ENCODE measurements around the gene LRRD1. TPM values are rescaled to one million over a fixed set of nuclear protein-coding genes. Genes with fewer than 3 reads are reported as not detected.
A peak's percentile ranks its signal among the peaks of the same experiment; 100 is the strongest.

Gene LRRD1
- total RNA-seq, 3 donors from 2014 or later (not counting 1 experiment from before 2014, with no cell fraction given) = not detected

GRCh38 chr7:92141161-92141560 lies 37.8 kb downstream of the LRRD1 start:
- no peaks in the 10 kb centered on the region for H3K4me1 Mint-ChIP-seq
- DNase-seq (no peak), ATAC-seq (no peak)
- no peaks in the 10 kb centered on the region for H3K27me3 Mint-ChIP-seq (ENCODE audit: low read depth in 2 of 2)
- TF ChIP-seq CTCF (IDR thresholded peaks at IDR 0.05) = no peak
- Histone ChIP-seq H3K9me3 (ENCODE audit: control insufficient read depth, insufficient read depth, low read length) (no peaks in the 10 kb centered on the region), H3K27ac (ENCODE audit: low read length) (no peak overlapping the region), H3K36me3 (ENCODE audit: control insufficient read depth, insufficient read depth, low read length) (no peaks in the 10 kb centered on the region), H3K4me3 (ENCODE audit: low read length) (no peak overlapping the region), H3K4me1 (ENCODE audit: control insufficient read depth, insufficient read depth, low read length) (no peaks in the 10 kb centered on the region), H3K27me3 (ENCODE audit: control insufficient read depth, insufficient read depth, low read length) (no peaks in the 10 kb centered on the region)
- WGBS (ENCODE audit: insufficient coverage) = 86% methylated on average over 4 of the region's 7 CpGs
- intact Hi-C loops (cut with micrococcal nuclease) = no loop called here
- no peak overlapping the region for H3K4me3 Mint-ChIP-seq
- H3K27ac Mint-ChIP-seq = no peak overlapping the region
- H3K9me3 Mint-ChIP-seq = no peaks in the 10 kb centered on the region
- H3K36me3 Mint-ChIP-seq = no peaks in the 10 kb centered on the region

DNA sequence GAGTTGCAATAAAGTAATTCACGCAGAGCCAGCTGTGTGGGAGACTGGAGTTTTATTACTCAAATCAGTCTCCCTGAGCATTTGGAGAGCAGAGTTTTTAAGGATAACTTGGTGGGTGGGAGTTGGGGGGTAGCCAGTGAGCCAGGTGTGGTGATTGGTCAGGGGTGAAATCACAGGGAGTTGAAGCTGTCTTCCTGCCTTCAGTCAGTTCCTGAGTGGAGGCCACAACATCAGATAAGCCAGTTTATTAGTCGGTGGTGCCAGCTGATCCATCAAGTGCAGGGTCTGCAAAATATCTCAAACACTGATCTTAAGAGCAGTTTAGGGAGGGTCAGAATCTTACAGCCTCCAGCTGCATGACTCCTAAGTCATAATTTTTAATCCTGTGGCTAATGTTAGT lies 41.4 kb downstream of the LRRD1 start:
- 50% methylated on average over 2 of the region's 2 CpGs for WGBS (ENCODE audit: insufficient coverage)

DNA sequence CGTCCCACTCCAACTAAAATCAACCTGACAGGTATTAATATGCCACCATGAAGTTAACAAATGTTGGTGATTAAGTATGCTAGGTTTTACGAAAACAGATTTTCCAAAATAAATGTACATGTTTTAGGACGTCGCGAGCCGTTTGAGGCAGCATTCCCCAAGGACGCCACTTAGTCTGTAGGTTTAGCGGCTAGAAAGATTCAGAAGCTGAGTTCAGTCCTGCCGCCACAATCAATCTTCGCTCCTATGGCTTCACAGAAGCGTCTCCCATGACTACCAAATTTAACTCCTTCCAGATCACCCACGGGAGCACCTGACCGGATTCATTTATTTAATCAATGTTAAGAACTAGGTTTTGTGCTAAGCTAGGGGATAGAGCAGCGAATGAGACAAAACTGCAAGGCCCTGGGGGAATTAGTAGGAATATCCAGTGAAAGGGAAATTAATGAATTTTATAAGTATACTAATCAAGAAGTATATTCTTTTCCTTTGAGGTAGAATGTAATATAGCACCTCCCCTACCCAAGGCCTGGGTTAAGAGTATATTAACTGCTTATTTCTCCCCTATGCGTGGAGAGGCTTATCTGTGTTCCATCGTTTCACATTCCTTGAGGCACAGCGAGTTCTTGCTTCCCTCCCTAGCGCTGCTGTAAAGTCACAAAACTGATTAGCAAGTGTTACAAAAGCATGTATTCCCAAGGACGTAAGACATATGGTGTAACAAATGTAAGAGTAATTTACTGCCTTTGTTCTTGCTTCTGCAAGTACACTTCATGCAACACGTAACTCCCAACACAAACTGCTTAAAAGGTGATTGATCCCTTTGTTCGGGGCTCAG lies 43.7 kb downstream of the LRRD1 start:
- no peak for TF ChIP-seq CTCF (IDR thresholded peaks at IDR 0.05)
- Mint-ChIP-seq H3K4me3 (peak overlapping the region; percentile 98), H3K36me3 (no peaks in the 10 kb centered on the region), H3K27me3 (ENCODE audit: low read depth in 2 of 2) (no peaks in the 10 kb centered on the region), H3K9me3 (no peaks in the 10 kb centered on the region), H3K4me1 (peaks cover 36% of the 10 kb centered on the region in 2 donors), H3K27ac (peak overlapping the region; percentile 99)
- H3K9me3 ChIP-seq (ENCODE audit: control insufficient read depth, insufficient read depth, low read length) = no peaks in the 10 kb centered on the region
- DNase-seq = peak in 1 of 2 donors; percentile 7
- 55% methylated on average over 16 of the region's 21 CpGs for WGBS (ENCODE audit: insufficient coverage)
- peak overlapping the region; percentile 75 for H3K4me3 ChIP-seq (ENCODE audit: low read length)
- H3K27me3 ChIP-seq (ENCODE audit: control insufficient read depth, insufficient read depth, low read length) = no peaks in the 10 kb centered on the region
- intact Hi-C loops (cut with micrococcal nuclease) = loop anchor here (2.0 to 10.0 kb wide), 3 partner anchors 180 to 394 kb away; partner anchors contain the start of genes AKAP9, PEX1 and RBM48
- peak overlapping the region; percentile 91 for H3K27ac ChIP-seq (ENCODE audit: low read length)
- peaks cover 14% of the 10 kb centered on the region for H3K4me1 ChIP-seq (ENCODE audit: control insufficient read depth, insufficient read depth, low read length)
- ATAC-seq = no peak
- H3K36me3 ChIP-seq (ENCODE audit: control insufficient read depth, insufficient read depth, low read length) = peaks cover 5% of the 10 kb centered on the region

More for the DNA sequence above, 41.4 kb downstream of the LRRD1 start:
- intact Hi-C loops (cut with micrococcal nuclease) = loop anchor here (10.0 kb wide), 1 partner anchor 177 kb away; no protein-coding TSS in a partner anchor
- DNase-seq = no peak
- Mint-ChIP-seq H3K4me1 (peaks cover 27 to 28% of the 10 kb centered on the region in 2 donors), H3K4me3 (no peak overlapping the region), H3K27me3 (ENCODE audit: low read depth in 2 of 2) (no peaks in the 10 kb centered on the region), H3K36me3 (no peaks in the 10 kb centered on the region), H3K27ac (no peak overlapping the region), H3K9me3 (no peaks in the 10 kb centered on the region)
- peaks cover 14% of the 10 kb centered on the region for H3K4me1 ChIP-seq (ENCODE audit: control insufficient read depth, insufficient read depth, low read length)
- H3K4me3 ChIP-seq (ENCODE audit: low read length) = no peak overlapping the region
- H3K9me3 ChIP-seq (ENCODE audit: control insufficient read depth, insufficient read depth, low read length) = no peaks in the 10 kb centered on the region
- H3K36me3 ChIP-seq (ENCODE audit: control insufficient read depth, insufficient read depth, low read length) = no peaks in the 10 kb centered on the region
- no peak for ATAC-seq
- no peak overlapping the region for H3K27ac ChIP-seq (ENCODE audit: low read length)
- no peaks in the 10 kb centered on the region for H3K27me3 ChIP-seq (ENCODE audit: control insufficient read depth, insufficient read depth, low read length)
- no peak for TF ChIP-seq CTCF (IDR thresholded peaks at IDR 0.05)
